H9 (cell line): ENCODE measurements around the gene PITPNM3. TPM values are rescaled to one million over a fixed set of nuclear protein-coding genes. Genes with fewer than 3 reads are reported as not detected.
A peak's percentile ranks its signal among the peaks of the same experiment; 100 is the strongest.

Source experiments
- DNase-seq: peaks from one replicate; pipeline ENCODE4 v3.0.0-alpha.2; 2017
- H2AFZ ChIP-seq: one replicate; pipeline ENCODE4 v1.6.1; 2013; ENCODE audit warnings: mild to moderate bottlenecking, low read length, control low read depth, moderate library complexity
- H2AK5ac ChIP-seq: 2 replicates; pipeline ENCODE4 v1.6.1; 2013; ENCODE audit warnings: low read length, control low read depth, mixed read lengths; ENCODE audit not compliant: insufficient read length
- H2BK120ac ChIP-seq: one replicate; pipeline ENCODE4 v1.6.1; 2013; ENCODE audit warnings: low read depth, mild to moderate bottlenecking, low read length, control low read depth, inconsistent platforms; ENCODE audit not compliant: poor library complexity, severe bottlenecking
- H2BK12ac ChIP-seq: 2 replicates; pipeline ENCODE4 v1.6.1; 2013; ENCODE audit warnings: low read length, control low read depth, mixed read lengths, low read depth; ENCODE audit not compliant: insufficient read length
- H2BK15ac ChIP-seq: 2 replicates; pipeline ENCODE4 v1.6.1; 2013; ENCODE audit warnings: low read depth, low read length, control low read depth
- H2BK20ac ChIP-seq: one replicate; pipeline ENCODE4 v1.6.1; 2013; ENCODE audit warnings: low read depth, mild to moderate bottlenecking, low read length, control low read depth, inconsistent platforms; ENCODE audit not compliant: poor library complexity, severe bottlenecking
- H2BK5ac ChIP-seq: 2 replicates; pipeline ENCODE4 v1.6.1; 2013; ENCODE audit warnings: low read length, control low read depth, mixed read lengths; ENCODE audit not compliant: insufficient read length
- H3K14ac ChIP-seq: 2 replicates; pipeline ENCODE4 v1.6.1; 2013; ENCODE audit warnings: low read length, control low read depth; ENCODE audit not compliant: insufficient read depth
- H3K18ac ChIP-seq: 2 replicates; pipeline ENCODE4 v1.6.1; 2013; ENCODE audit warnings: low read depth, mild to moderate bottlenecking, mixed read lengths, low read length, control low read depth; ENCODE audit not compliant: insufficient read length
- H3K23ac ChIP-seq: 2 replicates; pipeline ENCODE4 v1.6.1; 2013; ENCODE audit warnings: low read length, control low read depth, mixed read lengths, low read depth; ENCODE audit not compliant: insufficient read length
- H3K23me2 ChIP-seq: 2 replicates; pipeline ENCODE4 v1.6.1; 2013; ENCODE audit warnings: low read depth, mild to moderate bottlenecking, mixed read lengths, low read length, control low read depth; ENCODE audit not compliant: insufficient read length, poor library complexity, severe bottlenecking
- H3K27ac ChIP-seq: 2 replicates; pipeline ENCODE4 v1.5.1; 2013; ENCODE audit warnings: low read length, control low read depth, mixed read lengths, low read depth; ENCODE audit not compliant: insufficient read length
- H3K27me3 ChIP-seq: 2 replicates; pipeline ENCODE4 v1.6.1; 2013; ENCODE audit warnings: low read length, control low read depth, inconsistent platforms; ENCODE audit not compliant: insufficient read depth
- H3K4ac ChIP-seq: 2 replicates; pipeline ENCODE4 v1.6.1; 2013; ENCODE audit warnings: low read depth, mild to moderate bottlenecking, control low read depth, inconsistent platforms, low read length, moderate library complexity
- H3K4me1 ChIP-seq: 2 replicates; pipeline ENCODE4 v1.6.1; 2013; ENCODE audit warnings: low read length, control low read depth, inconsistent platforms; ENCODE audit not compliant: insufficient read depth
- H3K4me2 ChIP-seq: 2 replicates; pipeline ENCODE4 v1.6.1; 2013; ENCODE audit warnings: low read length, control low read depth, mixed read lengths; ENCODE audit not compliant: insufficient read length, insufficient read depth
- H3K56ac ChIP-seq: 2 replicates; pipeline ENCODE4 v1.6.1; 2013; ENCODE audit warnings: low read depth, mild to moderate bottlenecking, mixed read lengths, low read length, control low read depth; ENCODE audit not compliant: insufficient read length
- H3K79me1 ChIP-seq: 2 replicates; pipeline ENCODE4 v1.6.1; 2013; ENCODE audit warnings: low read depth, mild to moderate bottlenecking, moderate library complexity, low read length, control low read depth, inconsistent platforms; ENCODE audit not compliant: insufficient read depth, poor library complexity, severe bottlenecking
- H3K79me2 ChIP-seq: 2 replicates; pipeline ENCODE4 v1.6.1; 2013; ENCODE audit warnings: low read length, control low read depth, inconsistent platforms; ENCODE audit not compliant: insufficient read depth
- H3K9ac ChIP-seq: 2 replicates; pipeline ENCODE4 v1.6.1; 2013; ENCODE audit warnings: low read length, control low read depth, mixed read lengths; ENCODE audit not compliant: insufficient read length; ENCODE audit errors: extremely low read depth
- H3K9me3 ChIP-seq: one replicate; pipeline ENCODE4 v1.6.1; 2013; ENCODE audit warnings: low read depth, low read length, inconsistent platforms; ENCODE audit not compliant: control insufficient read depth
- H3T11ph ChIP-seq: one replicate; pipeline ENCODE4 v1.6.1; 2013; ENCODE audit warnings: mild to moderate bottlenecking, low read length, control low read depth, inconsistent platforms
- H4K20me1 ChIP-seq: one replicate; pipeline ENCODE4 v1.6.1; 2013; ENCODE audit not compliant: control insufficient read depth, insufficient read length, insufficient read depth
- H4K5ac ChIP-seq: 2 replicates; pipeline ENCODE4 v1.6.1; 2013; ENCODE audit warnings: low read depth, mild to moderate bottlenecking, mixed read lengths, low read length, control low read depth; ENCODE audit not compliant: insufficient read length
- H4K8ac ChIP-seq: replicated peaks from 2 replicates; pipeline ENCODE4 v1.6.1; 2013; ENCODE audit warnings: low read length, control low read depth, mixed read lengths, low read depth; ENCODE audit not compliant: insufficient read length
- H4K91ac ChIP-seq: 2 replicates; pipeline ENCODE4 v1.6.1; 2013; ENCODE audit warnings: low read depth, mild to moderate bottlenecking, moderate library complexity, mixed read lengths, low read length, control low read depth; ENCODE audit not compliant: insufficient read length
- H3K27ac Mint-ChIP-seq, 3 experiments: 2 replicates in 2 of 3; 3 replicates in 1 of 3; pipeline ENCODE4 v1.8.0; 2020 to 2021; ENCODE audit warnings: mixed read lengths in 3 of 3, mild to moderate bottlenecking in 1 of 3, moderate library complexity in 1 of 3
- H3K27me3 Mint-ChIP-seq: 2 replicates; pipeline ENCODE4 v1.8.0; 2021; ENCODE audit warnings: low read depth, mild to moderate bottlenecking, moderate library complexity, mixed read lengths
- H3K36me3 Mint-ChIP-seq, 3 experiments: 2 replicates in 2 of 3; 3 replicates in 1 of 3; pipeline ENCODE4 v1.8.0; 2020 to 2021; ENCODE audit warnings: low read depth in 3 of 3, mixed read lengths in 3 of 3; ENCODE audit not compliant: insufficient read depth in 1 of 3
- H3K4me1 Mint-ChIP-seq, 2 experiments: 2 replicates each; pipeline ENCODE4 v1.8.0; 2020; ENCODE audit warnings: mixed read lengths in 2 of 2
- H3K4me3 Mint-ChIP-seq, 2 experiments: 2 replicates in 1 of 2; 3 replicates in 1 of 2; pipeline ENCODE4 v1.8.0; 2020 to 2021; ENCODE audit warnings: mild to moderate bottlenecking in 2 of 2, mixed read lengths in 2 of 2, moderate library complexity in 1 of 2
- H3K9me3 Mint-ChIP-seq, 2 experiments: 2 replicates in 1 of 2; 3 replicates in 1 of 2; pipeline ENCODE4 v1.8.0; 2020; ENCODE audit warnings: mild to moderate bottlenecking in 2 of 2, mixed read lengths in 2 of 2, moderate library complexity in 1 of 2
- WGBS: extraction: QIAGEN DNeasy Blood & Tissue Kit; methylation state at CpG from one replicate; pipeline ENCODE4 v1.1.7; 2013; ENCODE audit warnings: missing lambda C conversion rate, low lambda C conversion rate, mixed read lengths; ENCODE audit not compliant: insufficient read length; ENCODE audit errors: extremely low coverage; 5-methylcytosine and 5-hydroxymethylcytosine counted together
- total RNA-seq: library from RNA; stranded (reverse); gene quantifications from 2 replicates; pipeline ENCODE4 v1.2.1, GENCODE V29; 2021
- TF ChIP-seq, protein P1 (sequence below): fragments of 200-600 bp; sonication (generic); conservative IDR thresholded peaks from 3 replicates; pipeline ENCODE4 v1.8.0; 2021; ENCODE audit warnings: antibody characterized with exemption, mild to moderate bottlenecking

PITPNM3 gene
- total RNA-seq, 1 experiment from 2014 or later = 3.4 TPM

DNA sequence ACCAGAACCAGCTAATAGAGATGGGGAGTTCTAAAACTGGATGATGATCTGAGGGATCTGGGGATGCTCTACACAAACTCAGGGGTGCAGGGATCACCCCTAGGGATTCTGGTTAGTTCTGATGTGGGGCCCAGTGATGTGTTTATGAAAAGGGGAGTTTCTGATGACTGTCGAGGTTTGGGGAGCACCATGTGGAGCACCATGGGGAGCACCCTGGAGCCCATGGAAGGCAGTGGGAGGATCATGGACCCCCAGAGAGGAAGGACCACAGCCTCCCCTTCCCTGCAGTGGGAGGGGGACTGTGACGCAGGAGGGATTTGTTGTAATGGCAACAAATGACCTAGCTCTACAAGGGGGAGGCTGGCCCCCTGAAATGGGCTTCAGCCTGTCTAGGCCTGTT, 93.7 kb downstream of the PITPNM3 start:
- Histone ChIP-seq H2BK5ac (no peak overlapping the region), H2BK15ac (no peak overlapping the region), H3K4ac (no peak overlapping the region), H3T11ph (no peak overlapping the region), H3K56ac (no peak overlapping the region), H3K18ac (peak overlapping the region; percentile 36), H2AFZ (no peak overlapping the region), H2AK5ac (no peak overlapping the region), H3K27me3 (no peaks in the 10 kb centered on the region; the same call in 1 of the 2 replicates), H4K5ac (no peak overlapping the region), H3K4me1 (peaks cover 8% of the 10 kb centered on the region; the same call in 1 of the 2 replicates), H3K4me2 (no peak overlapping the region), H3K14ac (no peak overlapping the region), H4K20me1 (no peaks in the 10 kb centered on the region), H3K23me2 (no peaks in the 10 kb centered on the region), H3K9me3 (no peaks in the 10 kb centered on the region), H3K23ac (no peak overlapping the region), H3K79me1 (no peaks in the 10 kb centered on the region), H4K8ac (no peak overlapping the region), H4K91ac (no peak overlapping the region), H2BK20ac (no peak overlapping the region), H3K79me2 (no peaks in the 10 kb centered on the region), H3K27ac (no peak overlapping the region), H3K9ac (no peak overlapping the region), H2BK12ac (no peak overlapping the region), H2BK120ac (no peak overlapping the region)
- no CpG with 5 or more reads among the region's 2 CpGs for WGBS
- TF ChIP-seq, protein P1, sequence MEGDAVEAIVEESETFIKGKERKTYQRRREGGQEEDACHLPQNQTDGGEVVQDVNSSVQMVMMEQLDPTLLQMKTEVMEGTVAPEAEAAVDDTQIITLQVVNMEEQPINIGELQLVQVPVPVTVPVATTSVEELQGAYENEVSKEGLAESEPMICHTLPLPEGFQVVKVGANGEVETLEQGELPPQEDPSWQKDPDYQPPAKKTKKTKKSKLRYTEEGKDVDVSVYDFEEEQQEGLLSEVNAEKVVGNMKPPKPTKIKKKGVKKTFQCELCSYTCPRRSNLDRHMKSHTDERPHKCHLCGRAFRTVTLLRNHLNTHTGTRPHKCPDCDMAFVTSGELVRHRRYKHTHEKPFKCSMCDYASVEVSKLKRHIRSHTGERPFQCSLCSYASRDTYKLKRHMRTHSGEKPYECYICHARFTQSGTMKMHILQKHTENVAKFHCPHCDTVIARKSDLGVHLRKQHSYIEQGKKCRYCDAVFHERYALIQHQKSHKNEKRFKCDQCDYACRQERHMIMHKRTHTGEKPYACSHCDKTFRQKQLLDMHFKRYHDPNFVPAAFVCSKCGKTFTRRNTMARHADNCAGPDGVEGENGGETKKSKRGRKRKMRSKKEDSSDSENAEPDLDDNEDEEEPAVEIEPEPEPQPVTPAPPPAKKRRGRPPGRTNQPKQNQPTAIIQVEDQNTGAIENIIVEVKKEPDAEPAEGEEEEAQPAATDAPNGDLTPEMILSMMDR = no peak
- peak overlapping the region in 2 of 3 experiments; percentile 41 to 46; a peak in 1 of 7 replicates for H3K27ac Mint-ChIP-seq
- no peak for DNase-seq
- H3K36me3 Mint-ChIP-seq = no peaks in the 10 kb centered on the region; a peak in 1 of 7 replicates
- peaks cover 0 to 3% of the 10 kb centered on the region in 2 experiments; a peak in 2 of 5 replicates for H3K9me3 Mint-ChIP-seq
- H3K4me3 Mint-ChIP-seq = no peak overlapping the region
- H3K27me3 Mint-ChIP-seq = peaks cover 3% of the 10 kb centered on the region
- H3K4me1 Mint-ChIP-seq = peaks cover 23 to 38% of the 10 kb centered on the region in 2 experiments
